ENCODE results near the gene USP8. TPM values are rescaled to one million over a fixed set of nuclear protein-coding genes. Genes with fewer than 3 reads are reported as not detected.
"Not testable (repeated sequence)": the region's sequence is repeated elsewhere in the genome, so short reads cannot be mapped to it uniquely, and the experiment has no call there.

USP8 gene
- 54.4 and 83.1 TPM in 2 replicates for total RNA-seq

GRCh38 chr15:50424066-50424890 is at the start of gene USP8:
TSS of gene USP8 (plus strand) at chr15:50424405. CDS start at chr15:50439074, 14,669 bp downstream.
- DNase-seq (ENCODE audit: low read depth) = peak; percentile 92

- no peak for DNase-seq (ENCODE audit: low read depth)
Observed at GRCh38 chr15:50377867-50378751, 46.1 kb upstream of the USP8 start.

DNA sequence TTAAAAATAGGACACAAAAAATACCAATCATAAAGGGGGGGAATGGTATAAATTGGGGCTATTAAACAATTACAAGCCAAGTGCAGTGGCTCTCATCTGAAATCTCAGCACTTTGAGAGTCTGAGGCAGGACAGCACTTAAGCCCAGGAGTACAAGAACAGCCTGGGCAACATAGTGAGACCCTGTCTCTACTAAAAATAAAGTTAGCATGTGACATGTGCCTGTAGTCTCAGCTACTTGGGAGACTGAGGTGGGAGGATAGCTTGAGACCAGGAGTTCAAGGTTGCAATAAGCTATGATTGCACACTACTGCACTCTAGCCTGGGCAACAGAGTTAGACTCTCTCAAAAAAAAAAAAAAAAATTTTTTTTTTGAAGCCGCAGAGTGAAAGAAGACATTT is 45.4 kb upstream of the USP8 start:
- no peak for DNase-seq (ENCODE audit: low read depth)

GRCh38 chr15:50379413-50379812 is 44.8 kb upstream of the USP8 start:
- DNase-seq (ENCODE audit: low read depth) = not testable (repeated sequence)

DNA sequence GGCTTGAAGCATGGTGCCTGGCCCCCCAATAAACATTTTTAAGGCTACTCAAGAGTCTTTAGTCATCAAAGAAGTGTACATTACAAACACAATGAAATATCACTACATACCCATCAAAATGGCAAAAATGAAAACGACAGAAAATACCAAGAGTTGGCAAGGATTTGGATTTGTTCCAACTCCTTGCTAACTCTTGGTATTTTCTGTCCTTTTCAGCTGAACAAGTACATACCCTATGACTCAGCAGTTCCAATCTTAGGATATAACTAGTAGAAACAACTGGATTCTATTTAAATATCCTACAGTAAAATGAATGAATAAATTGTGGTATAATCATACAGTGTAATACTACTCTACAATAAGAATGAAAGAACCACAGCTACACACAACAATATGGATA is 44.1 kb upstream of the USP8 start:
- DNase-seq (ENCODE audit: low read depth) = peak; percentile 9

GRCh38 chr15:50381438-50381837 is 42.8 kb upstream of the USP8 start:
- DNase-seq (ENCODE audit: low read depth) = no peak

DNA sequence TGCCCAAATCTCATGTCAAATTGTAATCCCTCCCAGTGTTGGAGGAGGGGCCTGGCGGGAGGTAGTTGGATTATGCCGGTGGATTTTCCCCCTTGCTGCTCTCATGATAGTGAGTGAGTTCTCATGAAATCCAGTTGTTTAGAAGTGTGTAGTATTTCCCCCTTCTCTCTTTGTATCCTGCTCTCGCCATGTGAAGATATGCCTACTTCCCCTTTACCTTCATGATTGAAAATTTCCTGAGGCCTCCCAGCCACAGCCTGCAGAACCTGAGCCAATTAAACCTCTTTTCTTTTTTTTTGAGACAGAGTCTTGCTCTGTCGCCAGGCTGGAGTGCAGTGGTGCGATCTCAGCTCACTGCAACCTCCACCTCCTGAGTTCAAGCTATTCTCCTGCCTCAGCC is 41.8 kb upstream of the USP8 start:
- not testable (repeated sequence) for DNase-seq (ENCODE audit: low read depth)

GRCh38 chr15:50390554-50391264 is 33.5 kb upstream of the USP8 start:
- no peak for DNase-seq (ENCODE audit: low read depth)

GRCh38 chr15:50391561-50391960 is 32.6 kb upstream of the USP8 start:
- not testable (repeated sequence) for DNase-seq (ENCODE audit: low read depth)

DNA sequence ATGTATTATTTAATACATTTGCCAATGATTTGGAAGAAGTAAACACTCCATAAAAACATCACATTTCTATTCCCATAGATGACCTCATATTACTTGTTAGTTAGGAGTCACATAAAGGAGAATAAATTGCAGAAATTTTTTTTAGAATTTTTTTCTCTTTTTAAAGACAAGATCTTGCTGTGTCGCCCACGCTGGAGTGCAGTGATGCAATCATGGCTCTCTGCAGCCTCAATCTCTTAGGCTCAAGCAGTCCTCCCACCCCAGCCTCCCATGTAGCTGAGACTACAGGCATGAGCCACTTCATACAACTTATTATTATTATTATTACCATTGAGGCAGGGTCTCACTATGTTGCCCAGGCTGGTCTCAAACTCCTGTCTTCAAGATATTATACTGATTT is 12.3 kb upstream of the USP8 start:
- no peak for DNase-seq (ENCODE audit: low read depth)

DNA sequence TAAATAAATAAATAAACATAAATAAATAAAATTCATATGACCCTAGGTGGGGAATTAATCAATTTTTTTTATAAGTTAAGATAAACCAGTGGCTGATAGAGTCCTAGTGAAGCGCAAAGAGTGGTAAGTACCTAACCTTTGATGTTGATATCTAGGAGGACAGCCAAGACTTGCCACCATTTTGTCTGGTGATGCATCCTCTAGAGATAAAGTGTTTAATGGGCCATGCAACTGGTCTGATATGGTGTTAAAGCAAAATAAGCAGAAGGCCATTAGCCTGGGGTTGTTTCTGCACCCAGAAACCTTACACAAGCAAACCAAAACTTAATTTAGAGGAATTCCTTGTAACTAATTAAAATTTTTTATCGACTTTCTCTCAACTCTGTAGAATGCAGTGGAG is 9.6 kb upstream of the USP8 start:
- DNase-seq (ENCODE audit: low read depth) = no peak

GRCh38 chr15:50415752-50416404 is 8.3 kb upstream of the USP8 start:
- DNase-seq (ENCODE audit: low read depth) = no peak

DNA sequence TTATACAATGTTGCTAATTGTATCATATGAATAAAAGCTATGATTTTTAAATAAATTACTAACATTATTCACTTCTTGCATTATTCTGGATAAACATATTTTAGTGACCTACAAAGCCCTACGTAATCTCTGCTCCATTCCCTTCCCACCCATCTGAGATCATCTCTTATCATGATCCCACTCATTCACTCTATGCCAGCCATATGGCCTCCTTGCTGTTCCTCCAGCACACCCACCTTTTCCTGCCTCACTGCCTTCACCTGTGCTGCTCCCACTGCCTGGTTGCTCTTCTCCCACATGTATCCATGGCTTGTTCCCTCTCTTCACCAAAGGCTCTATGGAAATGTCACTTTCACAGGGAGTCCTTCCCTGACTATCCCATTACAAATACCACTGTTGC is 7.3 kb upstream of the USP8 start:
- DNase-seq (ENCODE audit: low read depth) = no peak

GRCh38 chr15:50418041-50418583 is 6.1 kb upstream of the USP8 start:
- no peak for DNase-seq (ENCODE audit: low read depth)

DNA sequence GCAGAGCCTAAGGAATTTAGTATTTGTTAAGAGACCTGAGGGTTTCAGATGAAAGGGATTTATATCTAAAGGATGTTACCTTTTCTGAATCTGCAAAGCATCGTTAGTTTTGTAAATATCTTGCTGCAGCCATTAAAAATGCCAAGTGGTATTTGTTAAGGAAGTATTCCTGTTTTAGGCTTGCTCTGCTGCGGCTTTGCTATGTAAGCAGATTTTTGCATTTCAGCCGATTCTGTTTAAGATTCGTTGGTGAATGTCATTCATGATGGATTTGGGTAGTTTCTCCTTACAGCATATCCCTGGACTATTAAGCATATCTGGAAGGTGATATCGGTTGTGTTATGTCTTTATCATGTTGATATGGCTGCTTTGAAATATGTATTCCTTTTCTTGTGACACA is 1.0 kb downstream of the USP8 start:
- no peak for DNase-seq (ENCODE audit: low read depth)

DNA sequence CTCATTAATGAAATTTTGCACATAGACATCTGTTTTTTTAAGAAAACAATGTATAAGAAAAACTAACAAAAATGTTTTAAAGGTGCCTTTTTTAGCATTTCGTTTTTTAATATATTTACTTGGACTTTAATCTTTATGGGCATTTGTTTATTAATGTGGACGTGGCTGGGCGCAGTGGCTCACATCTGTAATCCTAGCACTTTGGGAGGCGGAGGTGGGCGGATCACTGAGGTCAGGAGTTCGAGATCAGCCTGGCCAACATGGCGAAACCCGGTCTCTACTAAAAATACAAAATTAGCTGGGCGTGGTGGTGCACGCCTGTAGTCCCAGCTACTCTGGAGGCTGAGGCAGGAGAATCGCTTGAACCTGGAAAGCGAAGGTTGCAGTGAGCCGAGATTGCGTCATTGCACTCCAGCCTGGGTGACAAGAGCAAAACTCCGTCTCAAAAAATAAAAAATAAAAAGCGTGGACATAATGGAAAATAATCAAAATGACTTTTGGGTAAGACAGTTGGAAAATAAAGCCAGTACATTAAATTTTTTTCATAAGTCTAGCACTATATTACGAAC is 1.6 kb downstream of the USP8 start:
- DNase-seq (ENCODE audit: low read depth) = not testable (repeated sequence)

DNA sequence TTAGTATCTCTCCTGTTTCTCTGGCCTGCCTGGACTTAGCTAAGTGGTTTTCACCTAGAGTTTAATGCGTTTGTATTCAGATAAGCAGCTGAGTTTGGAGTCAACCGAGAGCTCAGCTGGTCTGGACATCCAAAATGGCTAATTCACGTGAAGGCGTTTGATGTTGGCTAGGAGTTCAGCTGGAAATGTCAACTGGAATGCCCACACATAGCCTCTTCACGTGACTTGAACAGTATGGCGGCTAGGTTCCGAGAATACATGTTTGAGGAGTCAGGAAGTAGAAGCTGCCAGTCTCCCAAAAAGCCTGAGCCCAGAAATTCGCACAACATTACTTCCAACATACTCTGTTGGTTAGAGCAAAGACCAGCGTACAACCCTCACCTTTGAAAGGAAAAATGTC is 2.2 kb downstream of the USP8 start:
- DNase-seq (ENCODE audit: low read depth) = no peak

DNA sequence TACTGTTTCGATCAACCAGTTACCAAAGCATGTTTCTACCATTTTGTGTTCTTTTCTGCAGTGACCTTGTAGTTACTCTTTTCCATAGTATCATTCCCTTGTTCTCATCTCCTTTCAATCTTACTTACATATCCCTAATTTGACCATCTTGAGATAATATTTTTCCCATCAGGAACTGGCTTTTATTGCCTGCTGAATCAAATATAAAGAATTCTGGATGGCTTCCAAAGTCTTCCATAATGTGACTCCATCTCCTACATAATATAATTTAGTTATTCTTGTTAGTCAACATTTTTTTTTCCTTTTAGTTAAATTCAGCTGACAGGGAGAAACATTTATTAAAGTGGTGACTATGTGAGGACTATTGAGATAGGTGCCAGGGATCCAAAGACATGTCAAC is 7.0 kb downstream of the USP8 start:
- DNase-seq (ENCODE audit: low read depth) = no peak

DNA sequence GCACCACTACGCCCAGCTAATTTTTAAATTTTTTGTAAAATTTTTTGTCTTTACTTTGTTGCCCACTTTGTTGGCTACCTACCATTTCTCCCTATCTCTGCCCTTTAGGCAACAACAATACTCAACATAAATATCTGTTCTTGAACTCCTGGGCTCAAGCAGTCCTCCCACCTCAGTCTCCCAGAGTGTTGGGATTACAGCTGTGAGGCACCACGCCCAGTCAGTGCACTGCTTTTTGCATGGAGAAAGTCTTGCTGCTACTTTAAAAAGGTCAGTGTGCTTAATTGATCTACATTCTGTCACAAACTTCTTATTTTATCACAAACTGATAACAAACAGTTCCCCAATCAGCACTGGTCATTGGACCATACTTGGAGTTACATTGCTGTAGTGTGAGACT is 8.0 kb downstream of the USP8 start:
- DNase-seq (ENCODE audit: low read depth) = no peak

DNA sequence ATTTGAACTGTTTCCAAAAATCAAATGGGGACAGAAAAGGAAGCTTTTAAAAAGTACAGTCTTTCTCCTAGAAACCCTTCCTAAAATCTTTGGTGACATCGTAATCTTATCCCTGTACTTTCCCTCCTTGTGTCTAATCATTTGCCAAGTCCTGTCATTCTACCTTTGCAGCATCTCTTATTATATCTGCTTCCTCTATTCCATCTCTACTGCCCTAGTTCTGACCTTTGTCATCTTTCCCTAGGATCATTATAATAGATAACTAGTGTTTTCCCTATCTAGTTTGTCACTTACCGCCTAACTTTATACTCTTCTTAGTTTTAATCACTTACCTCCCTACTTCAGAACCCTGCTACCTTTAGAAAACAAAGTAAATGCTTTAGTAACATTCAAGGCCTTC is 11.6 kb downstream of the USP8 start:
- no peak for DNase-seq (ENCODE audit: low read depth)

DNA sequence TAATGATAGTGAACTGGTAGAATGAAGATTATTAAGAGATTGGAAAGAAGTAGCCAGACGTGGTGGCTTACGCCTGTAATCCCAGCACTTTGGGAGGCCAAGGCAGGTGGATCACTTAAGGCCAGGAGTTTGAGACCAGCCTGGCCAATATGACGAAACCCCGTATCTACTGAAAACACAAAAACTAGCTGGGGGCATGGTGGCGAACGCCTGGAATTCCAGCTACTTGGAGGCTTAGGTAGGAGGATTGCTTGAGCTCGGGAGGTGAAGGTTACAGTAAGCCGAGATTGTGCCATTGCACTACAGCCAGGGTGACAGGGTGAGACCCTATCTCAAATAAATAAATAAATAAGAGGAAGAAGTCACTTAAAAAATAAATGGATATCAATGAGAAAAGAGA is 14.0 kb downstream of the USP8 start:
- DNase-seq (ENCODE audit: low read depth) = no peak
